Gastroesophageal sphincter (tissue), 3 donors: ENCODE results near the gene GPR65.

Experiments
- CTCF ChIP-seq, 4 experiments: fragments of 200-600 bp in 2 of 4; fragments of 450-650 bp in 2 of 4; sonication (generic) in 1 of 4; IDR thresholded peaks; one replicate each; pipeline ENCODE4 v1.5.1; 2017 to 2019; ENCODE audit warnings: antibody characterized with exemption in 4 of 4, mild to moderate bottlenecking in 2 of 4, moderate library complexity in 2 of 4
- EP300 ChIP-seq: sonication (generic); formaldehyde crosslinking; IDR thresholded peaks from one replicate; pipeline ENCODE4 v1.6.1; 2017; ENCODE audit warnings: antibody characterized with exemption, mild to moderate bottlenecking
- POLR2A ChIP-seq, 2 donors: fragments of 450-650 bp; IDR thresholded peaks; one replicate each; pipeline ENCODE4 v1.6.1; 2017; ENCODE audit warnings: antibody characterized with exemption in 2 of 2, mild to moderate bottlenecking in 2 of 2, moderate library complexity in 1 of 2

- no peak for TF ChIP-seq POLR2A (IDR thresholded peaks at IDR 0.05)
- no peak for TF ChIP-seq CTCF (IDR thresholded peaks at IDR 0.05)
- TF ChIP-seq EP300 = no peak
Observed at GRCh38 chr14:88039197-88039596, 34.3 kb downstream of the GPR65 start.
